Panc1 (cell line): Measurements from ENCODE around the gene KLHL24. TPM values are rescaled to one million over a fixed set of nuclear protein-coding genes. Genes with fewer than 3 reads are reported as not detected.

ENCODE experiments used
- ATAC-seq: fragments of 200-7000 bp; cut with Tn5 transposase; 2 replicates; pipeline ENCODE4 v1.9.1; 2020; ENCODE audit warnings: mild to moderate bottlenecking, moderate library complexity
- BruUV-seq: library from RNA; stranded (reverse); fragments of 400-500 nt; replicated peaks from 2 replicates; lab custom pipeline; 2021; lab: Mats Ljungman, UMichigan
- CTCF ChIA-PET: fragments of 300-600 bp; sonication (Branson Sonifier 250); formaldehyde crosslinking; loops from one replicate; lab custom pipeline; 2022; ENCODE audit warnings: antibody characterized with exemption; lab: Charles Lee
- POLR2A ChIA-PET: fragments of 300-600 bp; sonication (Branson Sonifier 250); formaldehyde crosslinking; loops from one replicate; lab custom pipeline; 2022; ENCODE audit warnings: antibody characterized with exemption; lab: Charles Lee
- DNase-seq: peaks from one replicate; pipeline ENCODE4 v3.0.0-alpha.2; 2010; ENCODE audit warnings: low read depth, low spot score
- H3K27ac ChIP-seq: 2 replicates; pipeline ENCODE4 v1.5.1; 2011; ENCODE audit warnings: mild to moderate bottlenecking, low read length, inconsistent platforms
- H3K27me3 ChIP-seq: fragments of 200-500 bp; sonication (Bioruptor generic); 2 replicates; pipeline ENCODE4 v1.6.0; 2014; ENCODE audit warnings: low read length, inconsistent platforms; ENCODE audit not compliant: control insufficient read depth, insufficient read depth
- H3K36me3 ChIP-seq: fragments of 200-500 bp; sonication (Bioruptor generic); 2 replicates; pipeline ENCODE4 v1.5.1; 2014; ENCODE audit warnings: inconsistent platforms, mild to moderate bottlenecking, low read length, moderate library complexity; ENCODE audit not compliant: control insufficient read depth, insufficient read depth
- H3K4me1 ChIP-seq: 2 replicates; pipeline ENCODE4 v1.5.1; 2011; ENCODE audit warnings: inconsistent platforms, mild to moderate bottlenecking, low read length, moderate library complexity; ENCODE audit not compliant: control insufficient read depth, insufficient read depth
- H3K4me3 ChIP-seq, 2 experiments: 2 replicates each; pipeline ENCODE4 v1.5.1; 2011 to 2012; ENCODE audit warnings: low read depth in 2 of 2, low read length in 2 of 2, mild to moderate bottlenecking in 2 of 2, inconsistent platforms in 1 of 2, moderate library complexity in 1 of 2
- H3K9me3 ChIP-seq: fragments of 200-500 bp; sonication (Bioruptor generic); 2 replicates; pipeline ENCODE4 v1.5.1; 2014; ENCODE audit warnings: low read depth, mild to moderate bottlenecking, inconsistent platforms, low read length, moderate library complexity; ENCODE audit not compliant: control insufficient read depth, insufficient read depth
- POLR2AphosphoS5 ChIP-seq: IDR thresholded peaks from 2 replicates; pipeline ENCODE4 v1.6.1; 2012; ENCODE audit warnings: mild to moderate bottlenecking, low read depth, low read length, moderate library complexity
- SIN3A ChIP-seq: IDR thresholded peaks from 2 replicates; pipeline ENCODE4 v1.6.1; 2012; ENCODE audit warnings: low read depth, mild to moderate bottlenecking, low read length, moderate library complexity, borderline replicate concordance; ENCODE audit not compliant: insufficient read depth
- TCF7L2 ChIP-seq: IDR thresholded peaks from 2 replicates; pipeline ENCODE4 v1.6.1; 2011; ENCODE audit warnings: mild to moderate bottlenecking, low read depth, low read length, inconsistent platforms
- in situ Hi-C: cut with HindIII; loops from 2 replicates; pipeline ENCODE4 v1.10.0; 2016; ENCODE audit warnings: low sequenced_read_pairs, low pct_unique_long_range_greater_than_20kb
- intact Hi-C: fragments of 100-400 bp; cut with micrococcal nuclease; formaldehyde crosslinking; loops from one replicate; pipeline ENCODE4 v1.10.0; 2022; ENCODE audit not compliant: unreplicated experiment
- total RNA-seq: library from RNA; stranded (reverse); gene quantifications from one replicate; pipeline ENCODE4 v1.2.1, GENCODE V29; 2021; ENCODE audit not compliant: unreplicated experiment
- TF ChIP-seq, protein P1 (sequence below), 2 experiments: IDR thresholded peaks; 2 replicates each; pipeline ENCODE4 v1.6.1; 2011 to 2012; ENCODE audit warnings: low read depth in 2 of 2, control low read depth in 1 of 2, low read length in 1 of 2, mild to moderate bottlenecking in 1 of 2, moderate library complexity in 1 of 2; ENCODE audit not compliant: insufficient read depth in 1 of 2
- TF ChIP-seq, protein P2 (sequence below): fragments of 450-650 bp; IDR thresholded peaks from 2 replicates; pipeline ENCODE4 v1.5.1; 2017; ENCODE audit warnings: mild to moderate bottlenecking

The KLHL24 gene
- total RNA-seq, 1 experiment from 2014 or later = 42.0 TPM

DNA sequence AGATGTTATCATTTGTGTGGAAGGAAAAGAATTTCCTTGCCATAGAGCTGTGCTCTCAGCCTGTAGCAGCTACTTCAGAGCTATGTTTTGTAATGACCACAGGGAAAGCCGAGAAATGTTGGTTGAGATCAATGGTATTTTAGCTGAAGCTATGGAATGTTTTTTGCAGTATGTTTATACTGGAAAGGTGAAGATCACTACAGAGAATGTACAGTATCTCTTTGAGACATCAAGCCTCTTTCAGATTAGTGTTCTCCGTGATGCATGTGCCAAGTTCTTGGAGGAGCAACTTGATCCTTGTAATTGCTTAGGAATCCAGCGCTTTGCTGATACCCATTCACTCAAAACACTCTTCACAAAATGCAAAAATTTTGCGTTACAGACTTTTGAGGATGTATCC is 15.1 kb downstream of the KLHL24 start:
- TF ChIP-seq TCF7L2 (no peak), SIN3A (no peak)
- ATAC-seq (no peak), DNase-seq (no peak)
- ChIA-PET CTCF (no interaction called here), POLR2A (no interaction called here)
- intact Hi-C loops (no loop called here), in situ Hi-C loops (no loop called here)
- Histone ChIP-seq H3K27ac (no peak overlapping the region), H3K4me3 (no peak overlapping the region), H3K36me3 (no peaks in the 10 kb centered on the region), H3K4me1 (no peaks in the 10 kb centered on the region), H3K27me3 (no peaks in the 10 kb centered on the region), H3K9me3 (peaks cover 44% of the 10 kb centered on the region)
- TSS peak; percentile 22 for BruUV-seq

DNA sequence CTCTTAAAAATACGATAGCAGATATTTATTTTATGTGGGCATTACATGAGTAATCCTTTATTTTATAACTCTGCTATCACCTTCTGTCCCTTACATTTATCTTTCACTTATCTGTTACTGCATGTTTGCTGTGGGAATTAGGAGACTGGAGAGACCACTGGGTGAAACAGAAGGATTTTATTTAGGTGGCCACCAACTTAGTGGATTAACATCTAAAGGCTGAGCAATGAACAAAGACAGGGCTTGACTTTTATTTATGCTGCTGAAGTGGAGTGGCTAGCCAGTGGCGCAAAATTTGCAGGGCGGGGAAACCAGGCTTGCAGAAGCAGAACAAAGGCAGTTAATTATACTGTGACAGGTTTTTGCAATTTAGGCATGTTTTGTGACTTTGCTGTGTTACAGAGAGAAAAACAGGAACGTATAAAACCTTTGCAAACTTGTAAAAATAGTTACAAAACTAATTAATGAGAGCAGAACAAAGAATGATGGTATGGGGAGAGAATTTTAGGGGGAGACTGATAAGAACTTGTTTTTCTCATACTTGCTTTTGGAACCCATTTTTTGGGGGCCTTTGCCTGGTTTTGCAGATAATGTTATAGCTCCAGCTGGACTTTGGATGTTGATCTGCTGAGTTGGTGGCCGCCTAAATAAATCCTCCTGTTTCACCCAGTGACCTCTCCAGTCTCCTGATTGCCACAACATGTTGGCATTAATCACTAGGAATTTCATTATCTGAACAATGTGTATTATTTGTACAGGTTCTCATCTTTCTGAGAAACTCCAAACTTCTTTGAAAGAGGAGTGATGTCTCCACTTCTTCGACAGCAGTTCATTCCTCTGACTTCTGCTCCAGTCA is 18.0 kb downstream of the KLHL24 start:
- ATAC-seq = no peak
- POLR2A ChIA-PET = no interaction called here
- no TSS peak for BruUV-seq
- TF ChIP-seq, protein P1, sequence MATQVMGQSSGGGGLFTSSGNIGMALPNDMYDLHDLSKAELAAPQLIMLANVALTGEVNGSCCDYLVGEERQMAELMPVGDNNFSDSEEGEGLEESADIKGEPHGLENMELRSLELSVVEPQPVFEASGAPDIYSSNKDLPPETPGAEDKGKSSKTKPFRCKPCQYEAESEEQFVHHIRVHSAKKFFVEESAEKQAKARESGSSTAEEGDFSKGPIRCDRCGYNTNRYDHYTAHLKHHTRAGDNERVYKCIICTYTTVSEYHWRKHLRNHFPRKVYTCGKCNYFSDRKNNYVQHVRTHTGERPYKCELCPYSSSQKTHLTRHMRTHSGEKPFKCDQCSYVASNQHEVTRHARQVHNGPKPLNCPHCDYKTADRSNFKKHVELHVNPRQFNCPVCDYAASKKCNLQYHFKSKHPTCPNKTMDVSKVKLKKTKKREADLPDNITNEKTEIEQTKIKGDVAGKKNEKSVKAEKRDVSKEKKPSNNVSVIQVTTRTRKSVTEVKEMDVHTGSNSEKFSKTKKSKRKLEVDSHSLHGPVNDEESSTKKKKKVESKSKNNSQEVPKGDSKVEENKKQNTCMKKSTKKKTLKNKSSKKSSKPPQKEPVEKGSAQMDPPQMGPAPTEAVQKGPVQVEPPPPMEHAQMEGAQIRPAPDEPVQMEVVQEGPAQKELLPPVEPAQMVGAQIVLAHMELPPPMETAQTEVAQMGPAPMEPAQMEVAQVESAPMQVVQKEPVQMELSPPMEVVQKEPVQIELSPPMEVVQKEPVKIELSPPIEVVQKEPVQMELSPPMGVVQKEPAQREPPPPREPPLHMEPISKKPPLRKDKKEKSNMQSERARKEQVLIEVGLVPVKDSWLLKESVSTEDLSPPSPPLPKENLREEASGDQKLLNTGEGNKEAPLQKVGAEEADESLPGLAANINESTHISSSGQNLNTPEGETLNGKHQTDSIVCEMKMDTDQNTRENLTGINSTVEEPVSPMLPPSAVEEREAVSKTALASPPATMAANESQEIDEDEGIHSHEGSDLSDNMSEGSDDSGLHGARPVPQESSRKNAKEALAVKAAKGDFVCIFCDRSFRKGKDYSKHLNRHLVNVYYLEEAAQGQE (IDR thresholded peaks at IDR 0.05; ENCODE audit: insufficient read depth in 1 of 2, low read depth in 2 of 2, low read length in 1 of 2) = no peak
- TF ChIP-seq, protein P2, sequence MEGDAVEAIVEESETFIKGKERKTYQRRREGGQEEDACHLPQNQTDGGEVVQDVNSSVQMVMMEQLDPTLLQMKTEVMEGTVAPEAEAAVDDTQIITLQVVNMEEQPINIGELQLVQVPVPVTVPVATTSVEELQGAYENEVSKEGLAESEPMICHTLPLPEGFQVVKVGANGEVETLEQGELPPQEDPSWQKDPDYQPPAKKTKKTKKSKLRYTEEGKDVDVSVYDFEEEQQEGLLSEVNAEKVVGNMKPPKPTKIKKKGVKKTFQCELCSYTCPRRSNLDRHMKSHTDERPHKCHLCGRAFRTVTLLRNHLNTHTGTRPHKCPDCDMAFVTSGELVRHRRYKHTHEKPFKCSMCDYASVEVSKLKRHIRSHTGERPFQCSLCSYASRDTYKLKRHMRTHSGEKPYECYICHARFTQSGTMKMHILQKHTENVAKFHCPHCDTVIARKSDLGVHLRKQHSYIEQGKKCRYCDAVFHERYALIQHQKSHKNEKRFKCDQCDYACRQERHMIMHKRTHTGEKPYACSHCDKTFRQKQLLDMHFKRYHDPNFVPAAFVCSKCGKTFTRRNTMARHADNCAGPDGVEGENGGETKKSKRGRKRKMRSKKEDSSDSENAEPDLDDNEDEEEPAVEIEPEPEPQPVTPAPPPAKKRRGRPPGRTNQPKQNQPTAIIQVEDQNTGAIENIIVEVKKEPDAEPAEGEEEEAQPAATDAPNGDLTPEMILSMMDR = no peak
- no peak for TF ChIP-seq TCF7L2
- no peak for TF ChIP-seq SIN3A
- TF ChIP-seq POLR2AphosphoS5 = no peak
- H3K27ac ChIP-seq = no peak overlapping the region
- no peaks in the 10 kb centered on the region for H3K27me3 ChIP-seq
- H3K4me1 ChIP-seq = no peaks in the 10 kb centered on the region
- CTCF ChIA-PET = no interaction called here
- intact Hi-C loops = no loop called here
- DNase-seq = no peak
- H3K4me3 ChIP-seq = no peak overlapping the region
- no peaks in the 10 kb centered on the region for H3K36me3 ChIP-seq
- in situ Hi-C loops = no loop called here
- peaks cover 44% of the 10 kb centered on the region for H3K9me3 ChIP-seq

DNA sequence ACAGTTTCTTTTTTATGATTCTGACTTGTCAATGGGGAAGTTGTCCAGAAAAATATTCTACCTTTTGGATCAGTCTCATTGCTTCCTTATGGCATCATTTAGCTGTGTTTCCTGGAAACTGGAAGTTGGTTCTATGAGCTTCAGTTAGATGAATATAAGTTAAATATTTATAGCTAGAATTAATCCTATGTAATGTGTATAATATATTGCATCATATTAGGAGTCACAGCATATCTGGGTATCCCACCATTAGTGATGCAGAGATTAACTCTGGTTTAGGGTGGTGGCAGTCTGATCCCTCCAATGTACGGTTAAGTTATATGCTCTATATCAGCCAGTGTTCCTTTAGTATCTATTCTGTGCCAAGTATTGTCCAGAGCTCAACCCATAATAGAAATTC is 19.3 kb downstream of the KLHL24 start:
- ATAC-seq = no peak
- no peaks in the 10 kb centered on the region for H3K36me3 ChIP-seq
- H3K27ac ChIP-seq = no peak overlapping the region
- no peak overlapping the region for H3K4me3 ChIP-seq
- no peaks in the 10 kb centered on the region for H3K4me1 ChIP-seq
- in situ Hi-C loops = no loop called here
- TF ChIP-seq TCF7L2 = no peak
- TF ChIP-seq POLR2AphosphoS5 = no peak
- TF ChIP-seq, protein P2 = no peak
- TF ChIP-seq, protein P1 (IDR thresholded peaks at IDR 0.05; ENCODE audit: insufficient read depth in 1 of 2, low read depth in 2 of 2, low read length in 1 of 2) = no peak
- no peak for TF ChIP-seq SIN3A
- intact Hi-C loops = no loop called here
- DNase-seq = no peak
- ChIA-PET POLR2A (no interaction called here), CTCF (no interaction called here)
- no TSS peak for BruUV-seq
- peaks cover 44% of the 10 kb centered on the region for H3K9me3 ChIP-seq
- no peaks in the 10 kb centered on the region for H3K27me3 ChIP-seq
